HS-27A (cell line): ENCODE results near the gene C13orf46.

Experiments used
- DNase-seq: peaks from one replicate; pipeline ENCODE4 v3.0.0-alpha.2; 2012; ENCODE audit warnings: low read depth, missing footprints

The C13orf46 gene

DNA sequence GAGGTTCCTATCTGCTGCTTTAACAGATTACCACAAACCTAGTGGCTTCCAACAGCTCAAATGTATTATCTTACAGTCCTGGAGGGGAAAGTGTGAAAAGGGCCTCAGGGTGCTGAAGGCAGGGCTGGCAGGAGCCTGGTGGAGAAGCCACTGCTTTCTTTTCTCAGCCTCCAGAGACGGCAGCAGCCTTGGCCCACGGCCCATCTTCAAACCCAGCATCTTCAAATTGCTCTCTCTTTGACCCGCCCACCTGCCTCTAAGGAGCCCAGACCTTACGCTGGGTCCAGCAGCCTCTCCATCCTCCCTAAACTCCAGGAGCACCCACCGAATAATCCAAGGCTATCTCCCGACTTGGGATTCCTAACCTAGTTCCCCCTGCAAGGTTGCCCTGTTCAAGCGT lies 35.6 kb downstream of the C13orf46 start:
- DNase-seq = no peak

DNA sequence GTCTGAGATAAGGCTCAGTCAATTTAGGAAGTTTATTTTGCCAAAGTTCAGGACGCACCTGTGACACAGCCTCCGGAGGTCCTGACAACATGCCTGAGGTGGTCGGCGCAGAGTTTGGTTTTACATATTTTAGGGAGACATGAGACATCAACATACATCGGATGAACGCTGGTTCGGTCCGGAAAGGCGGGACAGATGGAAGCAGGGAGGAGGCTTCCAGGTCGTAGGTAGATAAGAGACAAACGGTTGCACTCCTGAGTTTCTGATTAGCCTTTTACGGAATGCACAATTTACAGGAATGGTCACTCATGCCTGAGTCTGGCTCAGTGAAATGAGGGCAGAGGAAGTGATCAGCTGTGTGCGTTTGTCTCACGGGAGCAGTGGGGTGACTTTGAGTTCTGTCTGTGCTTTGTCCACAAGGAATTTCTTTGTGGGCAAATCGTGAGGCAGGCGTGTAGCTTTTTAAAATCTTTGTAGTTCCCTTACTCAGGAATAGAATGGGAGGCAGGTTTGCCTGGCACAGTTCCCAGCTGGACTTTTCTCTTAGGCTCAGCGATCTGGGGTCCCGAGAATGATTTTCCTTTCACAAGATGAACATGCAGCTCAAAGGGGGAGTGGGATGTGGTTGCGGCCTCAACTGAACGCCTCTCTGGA lies 36.2 kb downstream of the C13orf46 start:
- no peak for DNase-seq

DNA sequence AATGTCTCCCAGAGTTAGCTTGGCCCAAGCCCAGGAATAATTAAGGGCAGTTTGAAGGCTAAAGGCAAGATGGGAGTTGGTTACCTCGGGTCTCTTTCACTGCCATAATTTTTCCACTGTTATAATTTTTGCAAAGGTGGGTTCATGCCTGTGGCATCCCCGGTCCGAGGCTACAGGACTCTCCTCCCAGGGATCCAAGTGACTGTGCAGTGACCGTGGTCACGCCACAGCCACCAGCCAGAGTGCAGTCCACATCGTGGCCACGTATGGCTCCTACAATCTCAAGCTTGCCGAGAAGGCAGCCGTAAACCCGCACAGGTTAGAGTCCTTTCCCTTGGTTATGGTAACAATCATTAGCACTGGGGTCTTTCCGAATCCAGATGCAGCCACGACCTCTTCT lies 36.8 kb downstream of the C13orf46 start:
- DNase-seq = no peak

DNA sequence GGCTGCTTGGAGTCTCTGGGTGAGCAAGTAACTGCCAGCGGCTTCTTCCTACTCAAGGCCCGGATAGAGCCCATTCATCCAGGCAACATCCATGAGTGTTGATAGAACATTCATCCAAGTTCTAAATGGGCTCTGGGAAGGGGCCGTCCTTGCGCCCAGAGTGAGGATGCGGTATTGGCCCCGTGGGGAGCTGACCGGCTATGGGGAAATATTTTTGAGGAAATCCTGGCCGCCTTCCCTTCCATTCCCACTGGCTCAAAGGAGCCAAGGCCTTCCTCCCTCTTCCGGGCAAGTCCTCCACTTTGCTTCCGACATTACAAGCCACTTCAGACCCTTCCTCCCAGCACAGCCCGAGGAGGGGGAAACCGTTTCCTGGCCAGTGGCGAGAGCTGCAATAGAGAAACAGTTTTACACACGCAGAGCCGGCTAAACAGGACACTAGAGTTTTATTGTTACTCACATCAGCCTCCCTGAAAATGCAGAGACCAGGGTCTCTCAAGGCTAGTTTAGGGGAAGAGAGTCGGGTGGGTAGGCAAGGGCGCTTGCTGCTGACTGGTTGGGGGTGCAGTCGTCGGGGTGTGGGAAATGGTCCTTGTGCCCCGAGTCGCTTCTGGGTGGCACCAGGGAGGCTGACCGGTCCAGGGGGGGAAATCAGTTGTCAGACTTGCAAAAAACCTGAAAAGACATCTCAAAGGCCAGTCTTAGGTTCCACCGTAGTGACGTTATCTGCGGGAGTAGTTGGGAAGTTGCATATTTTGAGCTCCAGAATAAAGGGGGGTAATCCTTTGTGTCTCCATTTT lies 37.5 kb downstream of the C13orf46 start:
- no peak for DNase-seq

DNA sequence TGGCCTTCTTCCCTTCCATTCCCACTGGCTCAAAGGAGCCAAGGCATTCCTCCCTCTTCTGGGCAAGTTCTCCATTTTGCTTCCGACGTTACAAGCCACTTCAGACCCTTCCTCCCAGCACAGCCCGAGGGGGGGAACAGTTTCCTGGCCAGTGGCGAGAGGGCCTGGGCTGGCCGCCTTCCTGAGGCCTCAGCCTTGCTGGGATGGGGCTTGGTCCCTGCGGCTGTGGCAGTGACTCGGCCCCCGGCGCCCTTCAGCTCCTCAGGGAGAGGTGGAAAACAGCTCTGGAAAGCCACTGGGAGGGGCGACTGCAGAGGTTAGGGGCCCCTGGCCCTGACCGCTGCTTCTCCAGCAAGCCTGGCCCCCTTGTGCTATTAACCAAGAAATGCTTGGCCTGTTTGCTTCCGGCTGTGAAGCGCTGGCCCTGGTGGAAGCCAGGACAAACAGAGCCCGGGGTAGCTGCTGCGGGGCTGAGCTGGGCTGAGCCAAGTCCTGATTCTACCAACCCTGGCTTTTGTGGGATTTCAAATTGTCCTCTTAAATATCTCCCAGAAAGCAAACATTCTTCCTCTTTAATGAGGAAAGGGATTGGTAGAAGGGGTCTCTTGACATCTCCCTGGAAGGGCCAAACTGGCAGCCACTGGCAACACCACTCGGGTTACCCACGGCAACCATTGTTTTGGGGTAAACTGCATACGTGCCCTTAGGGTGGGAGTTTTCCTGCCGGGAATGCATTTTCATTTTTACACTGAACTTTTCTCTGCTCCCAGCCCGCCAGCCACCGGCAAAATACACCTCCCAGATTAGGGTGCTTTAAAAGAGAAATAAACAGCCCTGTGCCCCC lies 38.7 kb downstream of the C13orf46 start:
- no peak for DNase-seq

DNA sequence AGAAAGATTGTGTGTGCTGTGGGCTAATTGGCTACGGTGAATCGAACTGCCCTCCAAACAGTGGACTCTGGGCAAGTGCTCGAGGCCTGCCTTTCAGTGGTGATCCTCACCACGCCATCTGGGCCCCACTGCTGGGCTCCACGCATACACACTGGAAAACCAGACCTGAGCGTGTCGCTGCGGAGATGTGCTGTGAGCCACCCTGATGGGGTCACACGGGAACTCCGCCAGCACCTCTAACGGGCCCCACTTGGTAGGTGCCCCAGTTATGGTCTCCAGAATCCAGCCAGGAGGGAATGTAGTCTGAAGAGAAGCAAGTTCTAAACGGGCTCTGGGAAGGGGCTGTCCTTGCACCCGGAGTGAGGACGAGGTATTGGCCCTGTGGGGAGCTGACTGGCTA lies 39.3 kb downstream of the C13orf46 start:
- no peak for DNase-seq

DNA sequence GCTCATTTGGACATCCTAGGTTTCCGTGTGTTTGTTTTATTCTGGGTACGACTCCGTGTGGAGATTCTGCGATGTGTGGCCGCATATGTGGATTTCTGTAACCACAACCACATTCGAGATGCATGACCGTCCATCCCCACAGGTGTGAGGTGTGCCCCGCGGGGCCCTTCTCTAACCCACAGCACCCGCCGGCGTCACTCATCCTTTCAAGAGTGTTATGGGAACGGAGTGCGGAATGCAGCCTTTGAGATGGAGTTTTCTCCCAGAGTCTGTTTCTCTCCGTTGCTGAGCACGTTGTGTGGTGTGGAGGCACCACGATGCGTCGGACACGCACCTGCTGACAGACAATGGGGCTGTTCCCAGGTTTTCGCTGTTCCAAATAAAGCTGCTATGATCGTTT lies 40.0 kb downstream of the C13orf46 start:
- DNase-seq = no peak

DNA sequence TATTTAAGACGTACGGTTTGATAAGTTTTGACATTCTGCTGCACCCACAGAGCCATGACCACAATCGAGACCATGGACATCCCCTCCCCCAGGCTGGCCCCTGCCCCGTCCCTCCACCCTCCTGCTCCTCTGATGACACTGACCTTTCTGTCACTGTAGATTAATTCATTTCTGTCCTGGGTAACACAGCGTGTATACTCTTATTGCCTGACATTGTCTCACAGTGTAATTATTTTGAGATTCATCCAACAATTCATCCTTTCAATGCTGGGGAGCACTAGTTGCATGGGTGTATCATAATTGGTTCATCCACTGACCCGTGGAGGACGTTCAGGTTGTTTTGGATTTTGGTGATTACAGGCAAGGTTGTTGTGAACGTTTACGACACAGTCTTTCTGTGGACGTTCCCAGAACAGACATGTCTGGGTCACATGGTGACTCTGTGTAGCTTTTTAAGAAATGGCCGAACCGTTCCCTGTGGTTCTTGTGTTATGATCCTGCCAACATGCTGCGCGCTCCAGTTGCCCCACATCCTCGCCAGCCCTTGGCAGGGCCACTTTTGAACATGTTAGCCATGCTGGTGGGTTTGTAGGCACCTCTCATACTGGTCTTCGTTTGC lies 41.9 kb downstream of the C13orf46 start:
- DNase-seq = no peak

DNA sequence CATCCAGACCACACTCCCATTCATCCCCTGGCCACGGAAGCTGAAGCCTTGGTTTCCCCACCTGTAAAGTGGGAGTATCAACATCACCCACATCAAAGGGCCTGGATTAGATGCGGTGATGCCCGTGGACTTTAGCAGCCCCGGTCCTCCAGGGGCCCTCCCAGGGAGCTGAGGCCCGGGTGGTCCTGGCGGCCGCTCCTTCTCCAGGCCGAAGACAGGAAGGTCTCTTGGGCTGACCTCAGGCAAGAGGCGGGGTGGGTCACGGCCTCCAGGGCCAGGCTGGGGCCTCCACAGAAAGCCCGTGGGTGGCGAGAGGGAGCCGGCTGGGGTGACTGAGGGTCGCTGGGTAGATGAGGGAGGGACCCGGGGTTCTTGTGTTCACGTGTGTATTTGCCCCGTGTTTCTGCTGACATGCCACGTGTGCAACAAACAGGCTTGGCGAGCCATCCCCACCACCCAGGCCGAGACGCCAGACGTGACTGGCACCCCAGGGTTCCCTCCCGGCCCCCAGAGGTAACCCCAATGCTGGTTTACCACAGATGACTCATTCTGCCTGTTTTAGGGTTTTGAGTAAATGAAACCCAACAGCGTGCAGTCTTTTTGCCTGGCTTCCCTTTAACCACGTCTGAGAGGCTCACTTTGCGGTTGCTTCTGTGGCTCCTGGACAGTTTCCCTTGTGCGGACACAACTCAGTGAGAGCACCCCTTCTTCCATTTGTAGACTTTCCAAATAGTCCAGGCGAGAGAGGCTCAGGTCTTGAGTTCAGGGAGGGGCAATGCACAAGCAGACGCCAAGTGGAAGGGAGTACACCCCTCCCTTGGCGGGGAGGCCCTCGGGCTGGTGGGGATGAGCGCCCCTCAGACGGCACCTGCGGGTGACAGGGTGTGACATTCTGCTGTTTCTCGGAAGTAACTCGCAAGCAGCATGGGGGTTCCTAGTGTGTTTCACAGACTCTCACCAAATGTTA lies 42.9 kb downstream of the C13orf46 start:
- no peak for DNase-seq

DNA sequence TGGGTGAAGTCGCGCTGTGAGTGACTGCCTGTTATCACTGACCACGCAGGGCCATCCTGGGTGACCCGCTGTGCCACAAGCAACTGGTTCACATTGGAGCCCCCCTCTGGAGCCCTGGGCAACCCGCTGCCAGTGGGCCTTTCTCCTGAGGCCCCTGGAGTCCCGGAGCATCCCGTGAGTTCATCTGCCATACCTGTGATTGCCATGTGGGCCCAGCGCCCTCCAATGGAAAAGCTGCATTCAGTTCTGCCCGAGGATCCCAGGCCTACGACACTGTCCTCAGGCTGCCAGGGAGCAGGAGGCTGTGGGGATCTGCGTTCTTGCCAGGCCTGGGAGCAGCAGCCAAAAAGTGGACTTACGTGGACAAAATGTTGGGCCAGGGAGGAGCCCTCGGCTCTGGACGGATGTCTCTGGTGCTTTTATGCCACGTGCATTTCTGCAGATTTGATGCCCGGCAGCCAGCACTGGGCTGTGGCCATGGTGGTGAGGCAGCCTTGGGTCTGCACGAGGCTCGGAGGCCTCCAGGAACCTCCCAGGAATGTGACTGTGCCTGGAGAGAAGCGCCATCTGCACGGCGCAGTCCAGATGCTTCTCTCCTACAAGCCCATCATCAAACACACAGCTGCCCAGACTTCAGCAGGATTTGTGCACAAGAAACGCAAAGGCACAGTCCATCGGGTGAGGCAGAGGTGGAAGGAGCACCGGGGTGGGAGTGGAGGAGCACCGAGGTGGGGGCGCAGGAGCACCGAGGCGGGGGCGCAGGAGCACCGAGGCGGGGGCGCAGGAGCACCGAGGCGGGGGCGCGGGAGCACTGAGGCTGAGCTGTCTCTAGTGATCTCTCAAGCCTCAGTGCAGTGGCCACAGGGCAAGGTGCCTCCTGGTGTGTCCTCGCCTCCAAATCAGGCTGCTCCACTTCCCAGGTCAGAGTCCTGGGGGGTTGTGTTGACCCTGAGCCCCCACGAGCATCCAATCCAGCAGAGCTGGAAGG lies 44.0 kb downstream of the C13orf46 start:
- DNase-seq = no peak

DNA sequence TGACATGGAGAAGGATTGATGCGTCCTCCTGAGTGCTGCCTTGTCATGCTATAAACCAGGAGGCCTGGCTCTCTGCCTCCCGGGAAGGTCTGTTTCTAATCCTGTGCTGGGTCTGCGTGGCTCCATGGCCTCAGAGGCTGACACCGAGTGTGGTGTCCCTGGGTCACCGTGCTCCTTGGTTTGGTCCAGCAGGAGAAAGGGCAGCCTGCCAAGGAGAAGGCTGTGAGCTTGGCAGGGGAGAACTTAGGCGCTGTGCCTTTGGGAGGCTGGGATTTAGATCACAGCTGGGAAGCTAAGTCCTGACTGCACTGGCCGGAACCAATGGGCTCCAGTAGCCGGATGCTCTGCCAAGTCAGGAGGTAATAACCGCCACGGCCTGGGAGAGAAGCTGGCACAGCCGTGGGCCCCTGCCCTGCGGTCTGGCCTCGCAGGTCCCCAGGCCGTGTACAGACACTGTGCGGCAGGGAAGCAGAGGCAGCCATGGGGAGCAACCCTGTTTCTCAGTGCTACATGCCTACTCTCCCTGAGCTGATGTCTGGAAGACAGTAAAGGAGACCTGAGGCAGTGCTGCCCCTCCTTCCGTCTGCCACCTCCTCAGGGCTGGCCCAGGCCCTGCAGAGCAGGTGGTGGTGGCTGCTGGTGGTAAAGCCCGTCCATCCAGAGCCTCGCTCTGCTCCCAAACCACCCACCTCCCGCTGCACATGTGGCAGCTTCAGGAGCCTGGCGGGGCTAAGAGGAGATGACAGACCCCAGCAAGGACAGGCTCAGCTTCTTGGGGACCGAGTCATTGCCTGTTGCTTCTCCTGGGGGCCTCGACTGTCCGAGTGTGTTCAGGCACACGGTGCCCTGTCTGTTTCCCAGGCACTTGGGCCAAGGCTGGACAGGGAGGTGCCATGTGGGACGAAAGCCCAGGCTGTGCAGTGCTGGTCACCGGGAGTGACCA lies 44.9 kb downstream of the C13orf46 start:
- no peak for DNase-seq

DNA sequence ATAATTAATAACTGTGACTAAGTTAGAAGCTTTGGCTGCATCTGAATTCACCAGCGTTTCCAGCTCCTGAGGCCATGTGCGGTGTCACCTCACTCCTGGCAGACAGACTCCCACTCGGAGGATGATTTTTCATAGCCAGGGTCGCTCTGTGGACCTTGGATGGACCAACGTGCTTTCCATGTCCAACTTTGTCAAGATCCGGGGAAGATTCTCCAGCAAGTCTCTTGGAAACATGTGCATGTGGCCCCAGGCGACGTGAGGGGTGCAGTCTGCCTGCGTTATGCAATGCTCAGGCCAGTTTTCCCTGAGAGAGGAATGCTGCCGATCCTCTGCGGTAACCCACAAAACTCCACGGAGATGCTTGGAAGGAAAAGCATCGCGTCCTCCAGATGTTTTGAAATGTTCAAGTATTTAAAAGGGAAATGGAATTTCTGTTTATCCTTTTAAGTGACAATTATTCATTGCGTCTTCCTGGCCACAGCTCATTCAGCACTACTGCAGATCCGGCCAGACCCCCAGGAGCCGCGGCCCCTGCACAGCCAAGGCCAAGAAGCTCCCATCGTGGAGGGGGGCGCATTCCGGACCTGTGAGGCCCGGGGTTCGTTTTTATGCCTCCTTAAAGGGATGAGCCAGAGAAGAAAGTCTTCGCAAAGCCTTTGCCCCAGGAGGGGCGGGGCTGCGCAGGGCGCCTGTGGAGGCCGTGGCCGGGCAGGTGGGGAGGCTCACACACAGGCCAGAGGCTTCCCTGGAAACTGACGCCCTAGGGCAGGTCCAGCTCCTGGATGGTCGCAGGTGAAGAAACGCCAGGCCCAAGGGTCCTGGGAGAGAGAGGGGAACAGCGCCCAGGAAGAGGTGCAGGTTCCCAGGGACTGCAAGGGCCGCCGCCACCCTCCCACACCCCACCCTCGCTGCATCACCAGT lies 46.0 kb downstream of the C13orf46 start:
- DNase-seq = peak; percentile 80

DNA sequence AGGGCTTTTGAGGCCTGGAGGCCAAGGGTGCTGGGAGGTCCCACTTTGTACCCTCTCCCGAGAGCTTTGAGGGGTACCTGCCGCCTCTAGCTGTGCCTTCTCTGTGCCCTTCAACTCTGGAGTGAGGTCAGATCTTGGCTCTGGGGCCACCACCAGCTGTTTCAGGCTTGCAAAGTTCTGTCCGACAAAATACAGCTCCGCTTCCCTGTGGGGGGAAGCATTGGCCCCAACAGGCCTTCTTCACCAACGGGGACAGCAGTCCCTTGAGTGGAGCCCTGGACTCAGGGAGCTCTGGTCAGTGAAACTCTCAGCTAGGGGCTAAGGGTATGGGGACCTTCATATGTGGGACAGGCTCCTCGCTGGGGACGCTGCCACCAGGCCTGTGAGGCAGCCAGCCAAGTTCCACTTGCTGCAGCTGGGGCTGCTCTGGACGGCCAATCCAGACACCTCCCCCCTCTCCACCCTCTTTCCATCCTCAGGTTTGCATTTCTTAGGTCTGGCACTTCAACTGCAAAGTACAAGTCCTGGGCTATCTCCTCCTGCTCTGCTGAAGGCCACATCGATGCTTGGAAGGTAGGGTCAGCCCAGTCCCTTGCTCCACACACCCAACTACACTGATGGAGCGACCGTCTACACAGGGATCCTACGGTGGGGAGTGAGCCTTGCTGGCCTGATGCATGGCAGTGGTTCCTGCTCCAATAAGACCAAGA lies 46.8 kb downstream of the C13orf46 start:
- no peak for DNase-seq

DNA sequence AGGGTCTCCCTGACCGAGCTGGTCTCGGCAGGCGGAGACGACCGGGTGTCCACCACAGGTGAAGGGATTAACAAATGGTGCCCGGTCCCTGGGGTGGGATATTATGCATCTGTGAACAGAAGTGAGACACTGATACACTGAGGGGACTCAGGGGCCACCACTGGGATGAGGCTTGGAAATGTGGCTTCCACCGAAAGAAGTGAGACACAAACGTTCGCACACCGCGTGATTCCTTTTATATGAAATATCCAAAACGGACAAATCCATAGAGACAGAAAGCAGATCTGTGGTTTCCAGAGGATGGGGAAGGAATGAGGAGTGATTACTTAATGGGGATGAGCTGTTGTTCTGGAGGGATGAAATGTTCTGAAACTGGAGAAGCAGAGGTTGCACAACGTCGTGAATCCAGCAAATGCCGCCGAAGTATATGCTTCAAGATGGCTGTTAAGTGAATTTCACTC lies 47.5 kb downstream of the C13orf46 start:
- DNase-seq = no peak

DNA sequence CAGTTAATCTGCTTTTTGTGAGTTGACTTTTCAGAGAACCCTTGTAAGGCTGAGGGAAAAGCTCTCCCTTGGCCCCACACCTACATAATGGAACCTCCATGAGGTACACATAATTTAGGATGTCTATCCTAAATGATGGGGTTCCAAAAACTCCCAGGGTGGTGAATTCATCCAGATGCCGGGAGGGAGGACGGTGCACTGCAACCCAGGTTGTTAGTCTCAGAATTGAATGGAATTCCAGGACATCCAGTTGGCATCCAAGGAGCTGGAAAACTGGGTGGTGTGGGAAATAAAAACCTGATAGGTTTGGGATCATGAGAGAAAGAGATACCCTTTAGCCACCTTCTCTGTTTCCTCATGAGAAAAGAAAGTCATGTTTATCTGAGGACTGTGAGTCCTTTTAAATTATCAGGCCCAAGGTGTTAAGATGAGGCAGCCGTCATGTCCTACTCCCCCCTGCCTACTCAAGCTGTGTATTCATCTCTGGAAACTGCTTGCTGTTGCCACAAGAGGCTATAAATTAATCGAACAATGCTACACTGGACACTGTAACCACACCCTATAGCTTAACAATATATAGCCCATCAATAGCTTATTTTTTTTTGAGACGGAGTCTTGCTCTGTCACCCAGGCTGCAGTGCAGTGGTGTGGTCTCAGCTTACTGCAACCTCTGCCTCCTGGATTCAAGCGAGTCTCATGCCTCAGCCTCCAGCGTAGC lies 49.5 kb downstream of the C13orf46 start:
- DNase-seq = no peak

DNA sequence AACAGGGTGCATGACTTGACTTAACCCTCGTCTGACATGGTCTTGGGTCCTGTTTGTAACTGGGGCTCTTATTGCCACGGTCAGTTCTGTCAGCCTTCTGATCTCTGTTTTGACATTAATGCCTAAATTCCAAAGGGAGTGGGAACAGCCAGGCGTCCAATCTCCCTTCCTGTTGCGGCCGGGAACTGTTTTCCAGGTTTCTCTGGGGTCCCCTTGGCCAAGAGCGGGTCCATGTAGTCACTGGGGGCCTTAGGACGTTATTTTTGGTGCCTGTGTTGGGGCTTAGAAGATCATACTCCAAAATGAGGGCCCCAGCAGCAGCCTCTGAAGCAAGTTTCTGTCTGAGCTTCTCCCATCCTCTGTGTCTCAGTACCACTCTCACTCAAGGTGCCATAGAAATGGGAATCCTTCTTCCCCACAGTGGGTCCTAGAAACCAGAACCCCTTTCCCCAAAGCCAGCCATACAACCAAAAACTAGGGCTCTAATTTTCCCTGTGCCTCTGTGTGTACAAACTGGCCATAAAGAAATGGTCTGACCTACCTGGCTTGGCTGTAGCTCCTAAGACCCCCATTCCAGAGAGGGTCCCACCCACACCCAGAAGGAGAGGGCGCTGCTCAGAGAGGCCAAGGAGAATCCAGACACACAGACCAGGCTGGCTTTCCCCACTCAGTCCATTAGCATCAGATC lies 50.4 kb downstream of the C13orf46 start:
- no peak for DNase-seq
